GM19455 (cell line): ENCODE measurements around the gene ITPR2.
"Not testable (repeated sequence)": the region's sequence is repeated elsewhere in the genome, so short reads cannot be mapped to it uniquely, and the experiment has no call there.

Source experiments
- ATAC-seq: cut with Tn5 transposase; IDR thresholded peaks from one replicate; pipeline ENCODE4 v1.9.1; 2021; ENCODE audit not compliant: unreplicated experiment

The ITPR2 gene

DNA sequence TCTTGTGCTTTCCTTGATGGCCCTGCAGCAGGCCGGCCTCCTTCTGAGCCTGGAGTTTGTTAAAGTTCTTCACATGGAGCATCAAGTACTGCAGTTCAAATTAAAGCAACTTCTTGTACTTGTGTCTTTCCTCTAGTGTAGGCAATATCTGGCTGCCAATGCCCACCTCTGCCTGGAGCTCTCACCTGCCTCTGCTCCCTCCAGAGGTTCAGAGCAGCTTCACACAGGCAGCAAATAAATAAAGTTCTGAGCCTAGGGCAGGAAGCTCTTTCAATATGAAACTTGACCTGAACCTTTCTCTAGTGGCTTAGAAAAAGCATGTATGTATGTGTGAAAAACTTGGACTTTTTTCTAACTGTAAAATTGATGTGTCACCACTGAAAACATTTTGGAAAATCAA is 65.9 kb downstream of the ITPR2 start:
- ATAC-seq = no peak

DNA sequence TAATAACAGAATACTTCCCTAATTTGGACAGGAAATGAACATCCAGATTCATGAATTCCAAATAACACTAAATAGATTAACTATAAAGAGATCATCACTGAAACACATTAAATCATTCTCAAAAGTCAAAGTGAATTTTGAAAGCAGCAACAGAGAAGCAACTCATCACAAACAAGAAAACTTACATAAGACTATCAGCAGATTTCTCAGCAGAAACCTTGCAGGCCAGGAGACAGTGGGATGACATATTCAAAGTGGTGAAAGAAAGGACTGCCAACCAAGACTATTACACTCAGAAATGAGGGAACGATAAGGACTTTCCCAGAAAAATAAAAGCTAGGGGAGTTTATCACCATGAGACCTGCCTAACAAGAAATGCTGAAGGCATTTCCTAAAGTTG is 70.8 kb downstream of the ITPR2 start:
- ATAC-seq = no peak

DNA sequence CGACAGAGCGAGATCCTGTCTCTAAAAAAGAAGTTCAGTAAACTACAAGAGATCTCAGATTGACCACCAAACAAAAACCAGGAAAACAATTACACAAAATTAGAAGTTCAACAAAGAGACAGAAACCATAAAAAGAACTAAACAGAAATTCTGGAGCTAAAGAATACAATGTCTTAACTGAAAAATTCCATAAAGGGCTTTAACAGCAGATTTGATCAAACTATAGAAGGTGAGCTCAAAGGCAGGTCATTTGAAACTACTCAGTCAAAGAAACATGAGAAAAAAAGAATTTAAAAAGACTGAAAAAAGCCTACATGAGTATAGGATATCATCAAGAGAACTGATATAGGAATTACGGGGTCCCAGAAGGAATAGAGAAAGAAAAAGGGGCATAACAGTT is 71.2 kb downstream of the ITPR2 start:
- no peak for ATAC-seq

DNA sequence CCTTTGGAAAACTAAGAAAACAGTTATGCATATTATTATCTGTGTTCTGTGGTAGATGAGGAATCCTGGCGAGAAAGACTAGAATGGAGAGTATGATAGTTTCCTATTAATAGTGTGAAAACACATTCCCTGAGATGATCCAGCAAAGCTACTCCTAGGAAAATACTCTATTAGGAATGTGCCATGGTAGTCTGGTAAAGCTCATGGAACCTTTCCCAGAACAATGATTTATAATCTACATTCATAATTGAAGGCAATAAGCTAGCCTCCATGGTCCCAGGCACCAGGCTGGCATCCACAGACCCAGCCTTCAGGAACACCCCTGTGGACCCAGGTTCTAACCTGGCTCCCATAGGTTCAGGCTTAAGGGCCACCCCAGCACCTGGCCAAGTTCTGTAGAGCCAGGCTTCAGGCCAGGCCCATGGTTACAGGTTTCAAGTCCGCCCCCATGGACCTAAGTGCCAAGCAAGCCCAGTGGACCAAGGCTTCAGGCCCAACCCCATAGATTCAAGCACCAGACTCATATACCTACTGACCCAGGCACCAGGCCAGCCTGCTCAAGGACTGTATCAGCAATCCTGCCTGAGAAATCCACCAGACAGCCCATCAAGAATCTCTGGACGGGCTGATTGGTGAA is 72.2 kb downstream of the ITPR2 start:
- ATAC-seq = no peak

GRCh38 chr12:26755362-26755761 is 77.6 kb downstream of the ITPR2 start:
- not testable (repeated sequence) for ATAC-seq

DNA sequence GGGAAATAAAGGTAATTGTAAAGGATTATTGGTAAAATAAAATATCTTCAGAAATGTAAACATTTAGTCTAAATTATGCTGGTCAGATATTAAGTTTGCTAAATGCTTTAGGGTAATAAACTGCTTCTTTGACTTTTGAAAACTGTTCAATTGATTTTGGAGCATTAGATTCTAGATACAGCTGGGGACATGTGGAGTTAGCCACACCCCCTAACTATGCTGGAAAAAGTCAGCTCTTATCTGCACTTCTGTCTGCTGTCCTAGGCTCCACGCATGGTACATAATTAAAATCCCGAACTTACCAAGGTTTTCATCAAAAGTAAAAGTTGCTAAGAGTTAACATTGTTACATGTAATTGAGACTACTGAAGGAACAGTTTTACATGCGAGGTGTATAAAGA is 78.8 kb downstream of the ITPR2 start:
- ATAC-seq = no peak

DNA sequence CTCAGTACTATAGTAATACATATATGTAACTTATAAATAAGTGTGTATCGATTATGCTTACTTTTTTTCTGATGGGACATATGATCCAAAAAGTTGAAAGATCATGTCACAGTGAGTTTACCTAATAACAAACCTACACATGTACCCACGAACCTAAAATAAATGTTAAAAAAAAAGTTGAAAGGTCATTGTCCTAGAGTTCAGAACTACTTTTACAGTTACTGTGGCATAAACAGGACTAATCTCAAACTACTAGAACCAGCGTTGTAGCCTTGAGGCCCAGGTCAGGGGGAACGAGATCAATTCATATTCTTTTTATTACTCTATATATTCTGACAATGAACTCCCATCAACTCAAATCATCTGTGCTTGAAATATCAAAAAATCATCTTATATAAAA is 81.8 kb downstream of the ITPR2 start:
- no peak for ATAC-seq

- ATAC-seq = peak; percentile 38
Measured at GRCh38 chr12:26750531-26751175, 82.3 kb downstream of the ITPR2 start.

DNA sequence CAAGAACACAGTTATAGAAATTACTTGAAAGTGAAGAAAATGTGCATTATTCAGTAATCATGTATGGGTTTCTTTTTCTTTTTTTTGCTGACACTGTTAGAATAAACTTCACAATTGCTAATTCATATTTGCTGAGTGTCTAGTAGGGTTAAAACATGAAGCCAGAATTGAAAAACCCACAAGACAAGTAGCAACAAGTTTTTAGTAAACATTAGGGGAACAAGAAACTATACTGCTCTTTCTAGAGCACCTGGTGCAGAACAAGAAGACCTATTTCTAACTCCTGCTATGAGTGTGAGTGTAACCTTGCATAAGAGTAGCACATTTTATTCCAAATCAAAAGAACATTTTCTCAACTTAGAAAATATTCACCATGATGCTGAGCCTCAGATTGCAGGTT is 83.2 kb downstream of the ITPR2 start:
- ATAC-seq = peak; percentile 84

DNA sequence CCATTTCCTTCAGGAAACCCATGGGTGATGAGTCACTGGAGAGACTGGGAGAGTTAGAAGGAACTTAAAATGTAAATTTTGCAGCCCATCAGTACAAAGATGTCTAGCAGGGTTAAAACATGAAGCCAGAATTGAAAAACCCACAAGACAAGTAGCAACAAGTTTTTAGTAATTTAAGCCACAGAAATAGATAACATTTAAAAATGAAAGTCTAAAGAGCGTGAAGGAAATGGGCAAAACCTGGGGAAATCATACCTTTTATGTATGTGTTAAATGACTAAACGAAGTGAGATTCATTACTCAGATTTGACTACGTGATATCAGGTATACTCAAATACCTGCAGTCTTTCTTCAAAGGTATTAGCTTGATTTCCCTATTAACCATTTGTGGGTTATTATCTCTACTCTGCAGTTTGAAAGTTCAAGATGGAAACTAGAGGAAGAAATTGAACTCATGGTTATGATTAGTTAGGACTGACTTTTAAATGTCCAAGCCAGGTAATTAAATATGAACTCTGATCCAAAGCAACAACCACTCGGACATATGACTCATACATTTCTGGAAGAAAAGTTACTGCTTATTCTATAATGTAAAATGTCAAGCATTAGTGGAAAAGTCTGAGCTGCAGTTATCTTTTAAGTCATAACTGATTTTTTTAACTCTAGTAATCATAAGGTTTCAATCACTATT is 84.1 kb downstream of the ITPR2 start:
- peak; percentile 41 for ATAC-seq

DNA sequence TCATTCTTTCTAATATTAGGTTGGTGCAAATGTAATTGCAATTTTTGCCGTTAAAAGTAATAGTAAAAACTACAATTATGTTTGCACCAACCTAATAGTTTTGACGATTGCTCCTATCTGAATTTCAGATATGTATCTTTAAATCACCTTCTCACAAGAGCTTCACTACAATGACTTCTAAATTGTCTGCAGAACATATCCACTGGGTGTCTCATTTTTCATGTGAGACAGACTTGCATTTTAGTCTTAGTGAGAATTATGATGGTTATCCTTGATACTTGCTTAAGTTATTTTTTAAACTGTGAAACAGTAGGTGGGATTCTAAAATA is 84.6 kb downstream of the ITPR2 start:
- ATAC-seq = peak; percentile 12

DNA sequence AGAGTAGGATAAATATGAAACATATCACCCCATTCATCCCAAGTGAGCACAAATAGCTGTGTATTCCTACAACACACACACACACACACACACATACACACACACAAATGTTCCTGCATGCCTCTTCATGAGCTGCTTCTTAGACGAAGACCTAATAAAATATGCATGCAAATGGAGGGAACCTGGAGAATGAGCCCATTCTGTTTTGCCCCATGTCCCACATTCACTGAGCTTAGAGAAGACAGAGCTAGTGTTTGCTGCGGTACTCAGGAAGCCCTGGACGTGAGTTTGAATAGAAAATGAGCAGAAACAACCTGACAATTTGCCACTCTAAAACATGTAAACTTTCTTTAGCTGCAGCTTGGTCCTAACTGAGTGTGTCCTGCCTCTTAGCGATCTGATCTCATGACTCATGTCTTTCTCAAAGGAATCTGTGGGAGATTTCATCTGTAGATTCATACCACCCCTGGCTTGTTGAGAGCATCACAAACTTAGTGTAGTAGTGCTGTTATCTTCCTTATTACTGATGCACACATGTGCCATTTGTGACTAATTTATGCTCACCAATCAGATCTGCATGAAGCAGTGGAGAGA is 86.8 kb downstream of the ITPR2 start:
- no peak for ATAC-seq

GRCh38 chr12:26744697-26745440 is 88.1 kb downstream of the ITPR2 start:
- no peak for ATAC-seq

- ATAC-seq = no peak
Measured at GRCh38 chr12:26744042-26744626, 88.9 kb downstream of the ITPR2 start.

GRCh38 chr12:26741584-26742227 is 91.3 kb downstream of the ITPR2 start:
- no peak for ATAC-seq

DNA sequence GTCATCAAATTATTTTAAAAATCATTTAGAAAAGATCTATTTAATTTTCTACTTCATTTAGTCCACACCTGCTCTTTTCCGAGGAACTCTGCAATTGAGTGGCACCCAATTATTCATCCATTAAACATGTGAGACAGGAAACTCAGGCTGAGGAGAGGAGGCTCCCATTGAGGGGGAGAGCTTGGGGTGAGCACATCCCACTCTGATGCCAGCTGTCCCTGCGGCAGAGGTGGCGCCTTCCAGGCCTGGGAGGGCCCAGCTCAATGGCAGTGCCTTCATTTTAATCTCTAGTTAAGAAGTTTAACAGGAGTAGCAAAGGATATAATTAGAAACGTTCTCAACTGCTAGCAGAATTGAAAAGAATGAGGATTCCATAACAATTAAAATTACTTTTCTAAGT is 92.0 kb downstream of the ITPR2 start:
- no peak for ATAC-seq

- ATAC-seq = no peak
Measured at GRCh38 chr12:26740348-26740747, 92.6 kb downstream of the ITPR2 start.

DNA sequence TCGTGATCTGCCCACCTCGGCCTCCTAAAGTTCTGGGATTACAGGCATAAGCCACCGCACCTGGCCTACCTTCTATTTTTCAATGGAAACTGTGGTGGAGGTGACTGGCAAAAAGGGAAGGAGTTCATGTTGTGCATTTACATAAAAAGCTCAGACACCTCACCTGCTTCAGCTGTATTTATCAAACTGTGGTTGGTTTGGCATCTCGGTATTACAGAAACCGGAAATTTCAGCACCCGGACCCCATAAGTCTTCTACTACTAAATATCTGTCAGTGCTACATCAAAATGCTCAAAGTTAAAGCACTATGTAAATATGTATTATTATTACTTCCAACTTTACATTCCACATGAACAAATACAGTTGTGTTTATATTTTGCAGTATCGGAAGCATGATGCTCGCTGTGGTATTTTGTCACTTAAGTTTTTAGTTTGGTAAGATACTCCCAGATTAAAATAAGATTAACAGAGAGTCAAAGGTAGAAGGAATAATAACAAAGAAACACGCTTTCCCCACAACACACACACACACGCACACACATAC is 95.4 kb downstream of the ITPR2 start:
- no peak for ATAC-seq

GRCh38 chr12:26736563-26737486 is 96.2 kb downstream of the ITPR2 start:
- no peak for ATAC-seq
